GM20000 (cell line): ENCODE results near the gene NUSAP1.
A peak's percentile ranks its signal among the peaks of the same experiment; 100 is the strongest.

Experiments
- DNase-seq: peaks from one replicate; pipeline ENCODE4 v3.0.0; 2012; ENCODE audit warnings: low spot score
- CTCF ChIP-seq: IDR thresholded peaks from 2 replicates; pipeline ENCODE4 v1.5.1; 2012; ENCODE audit warnings: mild to moderate bottlenecking, control low read depth; ENCODE audit errors: extremely low read depth, missing control alignments

NUSAP1 gene

GRCh38 chr15:41332194-41333025 lies at the start of gene NUSAP1, which contains the start of gene OIP5:
Gene NUSAP1 (plus strand): TSS chr15:41332881. CDS start chr15:41332958, 77 bp downstream.
Gene OIP5 (minus strand): TSS chr15:41332591. CDS start chr15:41332561, 30 bp downstream.
- DNase-seq = peak; percentile 98
- TF ChIP-seq CTCF = no peak

GRCh38 chr15:41282980-41283652 lies 49.6 kb upstream of the NUSAP1 start:
- DNase-seq = peak; percentile 13

- peak; percentile 98 for DNase-seq
- TF ChIP-seq CTCF = no peak
Measured at GRCh38 chr15:41283653-41284426, 48.8 kb upstream of the NUSAP1 start.

GRCh38 chr15:41284427-41285177 lies 48.1 kb upstream of the NUSAP1 start:
- TF ChIP-seq CTCF = no peak
- no peak for DNase-seq

GRCh38 chr15:41285285-41285684 lies 47.4 kb upstream of the NUSAP1 start:
- DNase-seq = no peak
- TF ChIP-seq CTCF = no peak

GRCh38 chr15:41286665-41287333 lies 45.9 kb upstream of the NUSAP1 start:
- TF ChIP-seq CTCF = no peak
- no peak for DNase-seq

GRCh38 chr15:41288464-41288863 lies 44.2 kb upstream of the NUSAP1 start:
- no peak for TF ChIP-seq CTCF
- no peak for DNase-seq
